Transverse colon (tissue), 4 donors: ENCODE measurements around the gene MYOM3. TPM values are rescaled to one million over a fixed set of nuclear protein-coding genes. Genes with fewer than 3 reads are reported as not detected.
A peak's percentile ranks its signal among the peaks of the same experiment; 100 is the strongest.

Experiments used
- DNase-seq: peaks from one replicate; pipeline ENCODE4 v3.0.0-alpha.2; 2019
- H3K27ac ChIP-seq, 4 donors: fragments of 200-600 bp; sonication (generic); 2 replicates each; pipeline ENCODE4 v1.5.1; 2016 to 2018; ENCODE audit warnings: inconsistent platforms in 4 of 4
- H3K27me3 ChIP-seq: fragments of 200-600 bp; sonication (generic); 2 replicates; pipeline ENCODE4 v1.5.1; 2017; ENCODE audit warnings: inconsistent platforms
- H3K36me3 ChIP-seq, 4 donors: fragments of 200-600 bp; sonication (generic); 2 replicates each; pipeline ENCODE4 v1.5.1; 2017 to 2019; ENCODE audit warnings: inconsistent platforms in 4 of 4
- H3K4me1 ChIP-seq, 4 donors: fragments of 200-600 bp; sonication (generic); 2 replicates each; pipeline ENCODE4 v1.5.1; 2017 to 2020; ENCODE audit warnings: inconsistent platforms in 4 of 4
- H3K4me3 ChIP-seq, 4 donors: fragments of 200-600 bp; sonication (generic); 1 replicate in 1 of 4; 2 replicates in 3 of 4; pipeline versions ENCODE4 v1.5.1 to v1.6.1; 2017 to 2019; ENCODE audit warnings: inconsistent platforms in 4 of 4
- H3K9me3 ChIP-seq, 2 donors: fragments of 200-600 bp; sonication (generic); 2 replicates each; pipeline ENCODE4 v1.5.1; 2017 to 2019; ENCODE audit warnings: inconsistent platforms in 2 of 2
- CTCF ChIP-seq, 5 experiments: fragments of 200-600 bp in 3 of 5; fragments of 450-650 bp in 2 of 5; sonication (generic) in 3 of 5; IDR thresholded peaks; 1 replicate in 2 of 5; 2 replicates in 3 of 5; pipeline ENCODE4 v1.5.1; 2016 to 2017; ENCODE audit warnings: antibody characterized with exemption in 5 of 5, inconsistent platforms in 3 of 5, mild to moderate bottlenecking in 2 of 5, moderate library complexity in 1 of 5
- EP300 ChIP-seq: sonication (generic); formaldehyde crosslinking; IDR thresholded peaks from one replicate; pipeline ENCODE4 v1.6.1; 2017; ENCODE audit warnings: antibody characterized with exemption, low read depth
- POLR2A ChIP-seq: fragments of 450-650 bp; IDR thresholded peaks from one replicate; pipeline ENCODE4 v1.6.1; 2016; ENCODE audit warnings: antibody characterized with exemption, mild to moderate bottlenecking, moderate library complexity
- POLR2AphosphoS5 ChIP-seq, 3 donors: sonication (generic); formaldehyde crosslinking; IDR thresholded peaks; one replicate each; pipeline ENCODE4 v1.6.1; 2016; ENCODE audit warnings: antibody characterized with exemption in 3 of 3
- WGBS, 2 donors: methylation state at CpG; one replicate each; pipeline ENCODE4 v1.1.5; 2018; ENCODE audit warnings: low coverage in 1 of 2; 5-methylcytosine and 5-hydroxymethylcytosine counted together
- in situ Hi-C, 4 donors: fragments of 200-750 bp; cut with MboI; loops; one replicate each; pipeline versions ENCODE4 v1.15.0 to v1.15.1; 2017; ENCODE audit warnings: low sequenced_read_pairs in 3 of 4, low pct_ligation_motif_present in 1 of 4, low pct_unique_long_range_greater_than_20kb in 1 of 4
- intact Hi-C: fragments of 100-400 bp; cut with DNase I; formaldehyde crosslinking; loops from one replicate; pipeline ENCODE4 v1.15.1; 2023; ENCODE audit warnings: low total_unique reads
- total RNA-seq, 4 donors: library from RNA; depleted of rRNA; stranded (reverse); fragments of >200 nt; gene quantifications; one replicate each; pipeline ENCODE4 v1.1.0, GENCODE V29; 2016

MYOM3 gene
- total RNA-seq, 4 donors from 2014 or later: 0.60 to 7.5 (median 3.0) TPM

DNA sequence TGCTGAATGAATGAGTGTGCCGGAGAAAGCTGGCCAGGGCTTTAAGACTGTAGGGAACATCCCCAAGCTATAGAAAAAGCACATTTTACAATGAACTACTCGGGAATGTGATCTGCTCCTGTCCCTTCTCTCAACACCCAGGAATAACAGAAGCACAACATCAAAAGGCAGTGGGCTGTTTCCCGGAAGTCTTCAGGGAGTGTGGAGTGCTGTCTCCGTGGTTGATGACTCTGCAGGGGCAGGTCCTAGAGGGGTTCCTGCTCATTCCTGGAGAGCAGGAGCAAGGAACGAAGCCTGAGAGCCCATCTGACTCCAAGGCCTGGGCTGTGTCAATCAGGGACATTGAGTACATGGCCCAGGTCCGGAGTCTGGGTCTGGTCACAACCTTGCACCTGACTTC lies 35.9 kb upstream of the MYOM3 start:
- TF ChIP-seq EP300 (no peak), POLR2AphosphoS5 (IDR thresholded peaks at IDR 0.05) (no peak), POLR2A (no peak), CTCF (IDR thresholded peaks at IDR 0.05) (no peak)
- WGBS, 2 donors: 53 to 69% methylated on average over 4 to 6 of the region's 6 CpGs
- H3K36me3 ChIP-seq: no peaks in the 10 kb centered on the region
- H3K27ac ChIP-seq: no peak overlapping the region
- in situ Hi-C loops (no loop called here), intact Hi-C loops (no loop called here)
- peaks cover 3 to 28% (median 22%) of the 10 kb centered on the region in 4 donors for H3K4me1 ChIP-seq
- H3K4me3 ChIP-seq: no peak overlapping the region
- peaks cover 15% of the 10 kb centered on the region for H3K27me3 ChIP-seq
- DNase-seq: no peak
- no peaks in the 10 kb centered on the region for H3K9me3 ChIP-seq

- 87 to 92% methylated on average over 4 to 9 of the region's 9 CpGs for WGBS, 2 donors
These were observed 35.3 kb upstream of the MYOM3 start for GRCh38 chr1:24147194-24147593.

DNA sequence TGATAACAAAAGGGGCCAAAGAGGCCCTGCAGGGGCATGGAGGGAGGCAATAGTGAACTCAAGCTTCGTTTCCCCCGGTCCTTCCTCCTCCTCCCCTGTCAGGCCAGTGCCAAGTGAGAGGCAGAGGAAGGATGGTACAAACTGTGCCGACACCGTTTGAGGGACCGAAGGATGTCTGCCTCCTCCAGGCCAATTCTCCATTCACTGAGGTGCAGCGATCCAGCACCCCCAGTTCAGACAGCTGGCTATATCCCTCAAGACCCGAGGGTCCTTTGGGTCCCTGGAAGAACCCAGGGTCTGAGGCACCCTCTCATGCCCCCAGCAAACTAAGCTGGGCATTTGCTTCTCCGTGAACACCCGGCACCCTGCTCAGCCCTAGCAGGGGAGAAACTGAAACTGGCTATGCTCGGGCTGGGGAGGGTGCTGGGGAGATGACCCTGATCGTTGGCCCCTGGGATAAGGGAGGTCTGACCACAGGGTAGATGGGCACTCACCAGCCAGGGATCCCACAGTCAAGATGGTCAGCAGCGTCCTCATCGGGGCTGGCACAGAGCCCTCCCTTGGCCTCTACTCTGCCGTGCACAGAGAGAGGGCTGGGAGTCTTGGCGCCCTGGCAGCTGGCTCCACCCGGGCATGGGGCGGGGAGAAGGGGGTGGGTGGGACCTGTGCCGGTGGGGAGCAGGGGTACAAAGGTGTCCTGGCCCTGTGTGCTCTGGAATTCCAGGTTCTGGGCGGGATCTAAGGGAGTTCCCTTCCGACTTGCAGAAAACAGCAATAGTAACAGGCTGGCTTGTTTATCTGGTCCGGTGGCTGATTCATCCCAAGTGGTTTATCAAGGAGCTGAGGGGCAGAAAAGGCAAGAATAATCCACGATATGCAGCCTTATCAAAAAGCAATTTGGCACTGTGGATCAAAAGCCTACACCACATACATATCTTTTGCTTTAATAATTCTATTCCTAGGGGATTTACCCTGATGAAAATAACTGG lies 30.9 kb upstream of the MYOM3 start, which contains the start of gene IL22RA1:
TSS of gene IL22RA1 (minus strand) at position 595 of the 989 bp plus-strand sequence. CDS start at position 537, 58 bp downstream.
- 25 to 30% methylated on average over 3 to 22 of the region's 22 CpGs for WGBS, 2 donors
- in situ Hi-C loops: no loop called here
- H3K4me3 ChIP-seq: peak within 1 kb of the TSS in 3 of 4 donors; percentile 37 to 52 (median 47)
- H3K4me1 ChIP-seq: peaks cover 0 to 12% (median 6%) of the 10 kb centered on the region in 4 donors
- no peaks in the 10 kb centered on the region for H3K9me3 ChIP-seq
- TF ChIP-seq CTCF (IDR thresholded peaks at IDR 0.05): no peak
- TF ChIP-seq POLR2A: peak; percentile 68
- TF ChIP-seq POLR2AphosphoS5 (IDR thresholded peaks at IDR 0.05): peak; percentile 40 to 74 (median 50)
- intact Hi-C loops: no loop called here
- no peaks in the 10 kb centered on the region for H3K27me3 ChIP-seq
- H3K27ac ChIP-seq: peak within 1 kb of the TSS; percentile 58 to 71 (median 67)
- H3K36me3 ChIP-seq: no peaks in the 10 kb centered on the region
- DNase-seq: peak; percentile 84

More at GRCh38 chr1:24147194-24147593, 35.3 kb upstream of the MYOM3 start:
- intact Hi-C loops: no loop called here
- no peak for DNase-seq
- in situ Hi-C loops: no loop called here
- peaks cover 15% of the 10 kb centered on the region for H3K27me3 ChIP-seq
- no peaks in the 10 kb centered on the region for H3K9me3 ChIP-seq
- peaks cover 3 to 28% (median 22%) of the 10 kb centered on the region in 4 donors for H3K4me1 ChIP-seq
- TF ChIP-seq POLR2A: no peak
- TF ChIP-seq POLR2AphosphoS5 (IDR thresholded peaks at IDR 0.05): no peak
- TF ChIP-seq CTCF (IDR thresholded peaks at IDR 0.05): no peak
- no peak for TF ChIP-seq EP300
- H3K4me3 ChIP-seq: no peak overlapping the region
- no peak overlapping the region for H3K27ac ChIP-seq
- no peaks in the 10 kb centered on the region for H3K36me3 ChIP-seq

GRCh38 chr1:24141311-24141997 lies 29.5 kb upstream of the MYOM3 start:
- DNase-seq: no peak
- H3K27me3 ChIP-seq: no peaks in the 10 kb centered on the region
- TF ChIP-seq POLR2AphosphoS5 (IDR thresholded peaks at IDR 0.05): no peak
- no peaks in the 10 kb centered on the region for H3K9me3 ChIP-seq
- intact Hi-C loops: no loop called here
- in situ Hi-C loops: no loop called here
- peaks cover 0 to 12% (median 6%) of the 10 kb centered on the region in 4 donors for H3K4me1 ChIP-seq
- no peak overlapping the region for H3K27ac ChIP-seq
- no peak overlapping the region for H3K4me3 ChIP-seq
- 79 to 84% methylated on average over 5 to 10 of the region's 10 CpGs for WGBS, 2 donors
- no peaks in the 10 kb centered on the region for H3K36me3 ChIP-seq
